Activated effector memory CD4-positive, alpha-beta T cell treated with anti-CD3 and anti-CD28 coated beads, Interleukin-2, amount 50 U/mL, for 16 hours (primary cell): ENCODE results near the gene MYBBP1A.

Experiments used
- DNase-seq: peaks from one replicate; pipeline ENCODE4 v3.0.0-alpha.2; 2020

Gene MYBBP1A

GRCh38 chr17:4513113-4514032 lies 41.8 kb downstream of the MYBBP1A start:
- DNase-seq = no peak

DNA sequence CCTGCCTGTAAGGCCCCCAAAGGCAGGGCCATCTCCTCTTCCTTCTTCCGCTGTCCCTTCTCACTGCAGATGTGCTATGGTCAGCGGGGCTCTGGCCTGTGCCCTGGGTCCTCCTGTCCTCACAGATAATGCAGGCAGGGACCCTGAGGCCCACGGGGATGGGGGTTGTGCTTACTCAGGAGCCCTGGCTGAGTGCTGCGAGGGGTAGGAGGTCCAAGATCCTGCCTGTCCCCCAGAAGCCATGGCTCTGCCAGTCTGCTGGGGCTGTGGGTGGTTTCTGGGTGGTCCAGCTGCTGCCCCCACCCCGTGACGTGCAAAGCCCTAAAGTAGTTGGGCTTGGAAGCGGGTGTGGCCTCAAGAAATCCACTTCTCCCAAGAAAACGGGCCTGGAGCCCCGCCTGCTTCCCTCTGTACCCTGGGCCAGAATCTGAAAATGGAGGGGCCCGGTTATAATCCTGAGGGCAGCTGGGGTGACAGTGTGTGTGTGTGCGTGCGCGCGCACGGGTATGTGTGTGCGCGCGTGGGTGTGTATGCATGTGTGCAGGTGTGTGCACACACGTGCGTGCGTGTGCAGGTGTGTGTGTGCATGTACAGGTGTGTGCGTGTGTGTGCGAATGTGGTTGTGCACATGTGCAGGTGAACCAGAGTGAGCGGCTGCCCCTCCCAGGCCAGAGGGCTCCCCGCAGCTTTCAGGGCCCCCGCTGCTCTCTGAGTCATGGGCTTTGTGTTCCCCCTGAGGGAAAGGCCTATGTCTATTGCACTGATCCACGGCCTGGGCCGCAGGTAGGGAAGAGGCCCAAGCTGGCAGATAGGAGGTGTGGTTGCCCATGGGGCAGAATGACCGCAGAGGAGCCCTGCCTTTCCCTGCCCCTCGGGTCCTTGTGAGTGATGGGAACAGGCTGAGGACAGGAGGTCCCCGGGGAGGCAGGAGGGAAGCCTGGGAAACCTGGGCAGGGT lies 42.8 kb downstream of the MYBBP1A start:
- DNase-seq = no peak

DNA sequence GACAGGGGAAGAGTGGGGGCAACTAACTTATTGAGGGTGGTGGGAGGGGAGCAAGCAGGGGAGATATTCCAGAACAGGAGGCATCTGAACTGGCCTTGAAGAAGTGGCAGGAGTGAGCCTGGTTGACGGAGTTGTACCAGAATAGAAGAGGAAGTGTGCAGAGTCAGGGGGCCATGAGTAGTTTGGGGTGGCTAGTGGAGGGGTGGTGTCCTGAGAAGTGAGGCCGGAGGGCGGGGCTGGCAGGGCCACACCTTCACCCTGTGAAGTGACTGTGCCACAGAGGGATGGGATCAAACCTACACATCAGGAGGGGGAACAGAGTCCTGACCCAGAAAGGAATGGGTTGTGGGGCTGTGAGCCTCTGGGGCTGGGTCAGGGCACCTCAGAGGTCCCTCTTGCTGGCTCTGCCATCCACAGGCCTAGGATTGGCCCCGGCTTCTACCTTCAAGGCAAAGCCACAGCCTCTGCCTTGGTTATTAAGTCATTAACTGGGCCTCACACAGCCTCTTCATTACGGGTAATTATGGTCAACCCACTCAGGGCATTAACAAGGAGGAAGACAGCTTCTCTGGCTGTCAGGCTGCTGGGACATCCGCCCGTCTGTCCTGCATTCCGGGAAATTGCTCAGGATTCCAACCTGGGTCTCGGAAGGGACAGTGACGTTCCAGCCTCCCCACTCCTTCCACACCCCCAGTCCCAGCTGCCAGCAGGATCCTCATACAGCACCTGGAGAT lies 43.8 kb downstream of the MYBBP1A start:
- DNase-seq = no peak

DNA sequence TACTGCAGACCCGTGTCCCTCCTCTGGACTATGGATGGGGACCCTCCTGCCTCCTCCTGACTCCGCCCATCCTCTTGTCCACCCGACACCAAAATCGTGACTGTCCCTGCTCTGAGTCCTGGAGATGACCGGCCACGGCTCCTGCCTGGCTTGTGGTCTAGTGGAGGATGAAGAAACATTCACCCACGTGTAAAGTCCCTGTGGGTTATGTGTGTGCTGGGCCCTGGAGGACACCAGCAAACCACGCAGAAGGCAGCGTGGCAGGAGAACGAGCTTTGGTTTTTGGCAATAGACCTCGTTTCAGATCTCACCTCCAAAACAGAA lies 44.6 kb downstream of the MYBBP1A start:
- DNase-seq = no peak

DNA sequence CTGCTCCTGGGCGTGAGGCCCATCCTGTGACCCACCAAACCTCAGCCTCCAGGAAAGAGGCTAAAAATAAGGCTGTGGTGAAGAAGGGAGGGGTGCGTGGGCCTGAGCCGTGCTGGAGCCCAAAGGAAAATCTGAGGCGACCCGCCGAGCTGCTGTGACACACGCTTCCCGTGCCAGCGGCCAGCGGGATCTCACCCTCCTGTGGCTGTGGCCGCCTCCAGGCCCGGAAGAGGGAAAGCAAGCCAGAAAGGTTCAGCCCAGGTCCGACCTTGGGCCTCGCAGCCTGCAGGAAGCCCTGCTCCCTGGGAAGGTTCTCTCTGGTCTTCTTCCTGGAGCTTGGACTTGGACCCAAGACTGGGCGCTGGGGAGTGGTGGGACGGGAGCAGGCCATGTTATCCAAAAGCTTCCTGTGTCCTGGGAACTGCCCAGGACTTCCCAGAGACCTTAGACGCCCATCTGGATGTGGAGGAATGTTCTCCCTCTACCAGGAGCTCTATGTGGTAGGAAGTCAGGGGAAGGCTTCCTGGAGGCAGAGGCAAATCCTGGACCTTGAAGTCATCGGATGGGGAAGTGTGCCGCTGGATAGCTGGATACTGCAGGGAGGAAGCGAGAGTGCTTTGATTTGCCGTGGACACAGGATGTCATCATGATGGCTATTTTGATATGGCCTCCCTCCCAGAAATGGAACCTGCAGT lies 45.1 kb downstream of the MYBBP1A start:
- DNase-seq = no peak

DNA sequence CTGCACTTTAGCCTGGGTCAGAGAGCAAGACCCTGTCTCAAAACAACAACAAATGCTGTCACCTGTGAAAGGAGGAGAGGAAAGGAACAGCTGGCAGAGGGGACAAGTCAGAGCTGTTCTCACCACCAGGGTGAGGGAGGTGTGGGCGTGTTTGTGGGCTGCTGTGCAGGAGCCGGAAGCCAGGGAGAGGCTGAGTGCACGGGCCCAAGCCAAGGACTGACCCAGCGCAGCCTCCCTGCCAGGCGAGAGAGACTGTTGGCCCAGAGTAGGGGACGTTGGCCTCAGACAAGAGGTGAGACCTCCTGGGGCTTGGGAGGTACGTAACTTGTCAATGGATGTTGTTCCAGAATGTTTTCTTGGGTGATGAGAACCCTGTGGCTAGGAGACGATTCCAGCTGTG lies 45.8 kb downstream of the MYBBP1A start:
- no peak for DNase-seq

- no peak for DNase-seq
Measured at GRCh38 chr17:4508207-4508606, 47.0 kb downstream of the MYBBP1A start.

DNA sequence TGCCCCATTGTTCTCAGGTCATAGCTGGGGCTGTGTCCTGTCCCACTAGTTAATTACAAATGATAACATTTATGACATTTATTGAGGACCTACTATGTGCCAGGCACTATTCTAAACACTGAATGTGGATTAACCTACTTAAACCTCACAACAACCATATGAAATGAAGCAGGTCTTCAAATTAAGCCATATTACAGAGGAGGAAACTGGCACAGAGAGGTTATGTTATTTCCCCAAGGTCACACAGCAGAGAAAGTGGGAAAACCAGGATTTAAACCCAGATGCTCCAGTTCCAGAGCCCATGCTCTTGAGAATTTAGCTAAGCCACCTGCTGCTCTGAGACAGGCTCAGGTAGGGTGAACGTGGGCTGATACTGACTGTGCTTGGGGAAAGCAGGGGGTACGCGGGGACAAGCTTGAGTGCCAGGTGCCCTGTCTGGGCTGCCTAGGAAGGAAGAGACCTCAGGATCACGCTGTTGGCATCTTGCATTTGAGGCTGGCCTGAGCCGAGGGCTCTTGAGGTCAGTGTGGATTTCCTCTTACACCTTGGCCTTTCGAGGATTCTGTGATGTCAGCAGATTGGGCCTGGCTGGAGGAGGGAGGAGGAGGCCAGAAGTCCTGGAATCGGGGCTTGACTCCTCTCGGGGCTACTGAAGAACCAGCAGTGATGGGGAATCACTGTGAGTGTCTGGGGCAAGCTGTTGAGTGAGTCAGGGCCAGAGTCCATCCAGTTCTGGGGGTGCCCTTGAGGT lies 47.6 kb downstream of the MYBBP1A start:
- no peak for DNase-seq

DNA sequence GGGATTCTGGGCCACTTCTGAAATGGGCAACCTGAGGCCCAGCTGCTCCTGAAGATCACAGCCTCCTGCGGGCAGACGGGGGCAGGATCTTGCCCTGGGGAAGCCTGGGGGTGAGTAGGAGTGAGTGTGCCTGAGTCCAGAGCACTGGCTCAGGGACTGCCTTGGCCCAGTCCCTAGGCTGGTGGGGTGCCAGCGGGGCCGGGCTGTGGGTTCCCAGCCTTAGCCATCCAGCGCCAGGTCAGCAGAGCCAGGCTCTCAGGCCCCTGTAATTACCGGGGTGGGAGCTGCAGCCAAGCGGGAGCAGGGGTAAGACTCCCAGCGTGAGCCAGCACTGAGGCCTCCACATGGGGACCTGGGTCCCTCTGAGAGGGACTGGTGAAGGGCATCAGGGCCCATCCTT lies 48.3 kb downstream of the MYBBP1A start:
- no peak for DNase-seq

- no peak for DNase-seq
Measured at GRCh38 chr17:4506175-4506813, 48.9 kb downstream of the MYBBP1A start.

DNA sequence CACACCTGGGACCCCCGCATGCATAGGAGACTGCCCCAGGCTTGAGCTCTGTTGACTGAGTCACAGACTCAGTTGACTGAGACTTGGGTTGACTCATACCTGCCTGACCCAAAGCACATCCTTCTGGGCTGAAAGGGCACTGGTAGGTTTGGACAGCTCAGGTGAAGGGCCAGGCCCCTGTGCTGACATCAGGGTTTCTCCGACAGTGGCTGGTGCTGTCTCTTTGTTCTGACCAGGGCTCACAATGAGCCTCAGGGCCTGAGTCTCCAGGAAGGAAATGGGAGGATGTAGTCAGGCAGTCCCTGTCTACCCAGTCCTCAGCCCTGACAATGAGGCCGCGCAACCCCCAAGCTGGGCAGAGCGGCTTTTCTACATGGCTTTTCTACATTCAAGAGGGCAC lies 50.0 kb downstream of the MYBBP1A start:
- no peak for DNase-seq

GRCh38 chr17:4504188-4504587 lies 51.0 kb downstream of the MYBBP1A start:
- no peak for DNase-seq

- no peak for DNase-seq
Measured at GRCh38 chr17:4503283-4504025, 51.7 kb downstream of the MYBBP1A start.

DNA sequence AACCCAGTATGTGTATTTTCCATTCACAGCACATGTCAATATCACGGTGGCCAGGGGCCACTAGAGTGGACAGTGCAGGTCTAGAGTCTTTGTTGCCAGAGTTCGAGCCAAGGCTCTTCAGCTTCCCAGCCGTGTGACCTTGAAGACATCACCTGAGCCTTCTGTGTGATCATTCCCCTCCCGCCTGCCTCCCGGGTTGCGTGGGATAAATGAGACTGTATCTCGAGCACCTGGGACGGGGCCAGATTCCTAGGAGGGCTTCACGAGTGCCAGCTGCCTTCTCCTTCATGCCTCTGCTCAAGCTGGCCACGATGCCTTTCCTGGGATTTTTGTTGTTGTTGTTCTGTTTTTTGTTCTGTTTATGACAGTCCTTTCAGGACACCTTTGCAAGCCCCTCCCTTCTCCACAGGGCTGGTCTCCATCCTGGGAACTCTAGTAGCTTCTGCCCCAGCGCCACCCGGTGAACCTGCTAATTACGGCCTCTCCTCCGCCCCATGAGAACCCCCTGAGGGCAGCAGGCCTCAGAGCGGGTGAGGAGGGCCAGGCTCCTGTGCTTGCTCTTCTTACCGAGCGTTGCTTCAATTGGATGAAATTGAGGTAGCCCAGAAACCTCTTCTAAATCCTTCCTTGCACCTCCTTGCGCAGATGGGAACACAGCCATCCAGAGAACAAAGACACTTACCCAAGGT lies 52.6 kb downstream of the MYBBP1A start:
- DNase-seq = no peak

GRCh38 chr17:4501295-4501949 lies 53.8 kb downstream of the MYBBP1A start:
- no peak for DNase-seq

DNA sequence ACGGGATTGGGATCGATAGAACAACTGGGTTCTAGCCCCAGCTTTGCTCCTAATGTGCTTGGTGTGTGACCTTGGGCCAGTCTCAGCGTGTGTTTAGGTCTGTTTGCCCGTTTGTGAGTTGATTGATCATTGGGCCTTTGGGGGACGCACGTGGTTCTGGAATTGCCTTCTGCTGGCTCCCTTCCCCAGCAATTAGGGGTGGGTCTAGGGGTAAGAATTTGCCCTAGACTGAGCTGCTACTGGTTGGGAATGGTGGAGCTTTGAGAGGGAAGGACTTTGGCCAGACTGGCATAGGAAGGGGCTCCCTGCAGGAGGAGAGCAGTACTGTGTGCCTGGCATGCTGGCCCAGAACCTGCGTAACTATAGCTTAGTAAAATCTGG lies 55.0 kb downstream of the MYBBP1A start:
- DNase-seq = no peak

DNA sequence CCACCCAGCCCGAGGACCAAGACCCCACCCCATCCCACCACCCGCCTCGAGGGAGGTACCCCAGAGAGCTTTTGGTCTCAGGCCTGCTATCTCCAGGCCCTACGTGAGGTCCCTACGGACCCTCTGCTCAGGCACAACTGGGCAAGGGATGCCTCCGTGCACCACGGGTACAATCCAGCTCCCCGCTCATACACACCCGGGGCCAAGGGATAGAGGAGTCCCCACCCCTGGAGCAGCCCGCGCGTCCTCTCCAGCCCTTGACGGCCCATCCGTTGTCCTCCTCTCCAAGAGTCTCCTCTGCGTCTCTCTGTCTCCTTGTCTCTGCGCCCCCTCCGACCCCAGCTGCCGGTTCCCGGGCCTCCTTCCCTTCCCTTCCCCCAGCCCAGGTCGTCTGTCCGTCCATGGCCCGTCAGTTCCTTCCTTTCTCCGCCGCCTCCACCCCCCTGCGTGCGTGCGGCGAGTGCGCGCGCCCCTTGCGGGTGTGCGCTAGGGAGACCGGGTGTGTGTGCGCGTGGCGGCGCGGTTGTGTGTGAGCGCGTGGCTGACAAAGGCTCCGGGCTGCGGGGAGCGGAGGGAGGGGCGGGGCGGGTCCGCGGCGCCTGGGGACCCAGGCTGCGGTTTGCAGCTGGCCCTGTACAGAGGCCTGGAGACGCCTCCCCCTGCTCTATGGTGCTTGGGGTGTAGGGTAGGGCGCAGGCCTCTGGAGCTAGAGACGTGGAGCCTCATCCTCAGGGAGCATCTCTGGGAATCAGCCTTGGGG lies 55.6 kb downstream of the MYBBP1A start:
- peak; percentile 69 for DNase-seq
